ENCODE measurements around the gene HS3ST3A1.

HS3ST3A1 gene

DNA sequence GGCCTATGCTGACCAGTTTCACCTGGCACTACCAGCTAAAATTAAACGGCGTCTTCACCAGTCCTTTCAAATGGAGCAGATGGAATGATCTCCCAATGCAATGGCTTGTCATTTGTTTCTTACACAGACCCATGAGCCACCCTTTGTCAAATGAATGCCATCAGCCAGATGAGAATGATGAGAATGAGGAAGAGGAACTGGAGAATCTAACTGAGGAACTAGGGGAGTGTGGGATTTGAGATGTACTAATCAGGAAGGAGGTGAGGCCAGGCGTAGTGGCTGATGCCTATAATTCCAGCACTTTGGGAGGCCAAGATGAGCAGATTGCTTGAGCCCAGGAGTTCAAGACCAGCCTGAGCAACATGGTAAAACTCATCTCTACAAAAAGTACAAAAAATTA is 116.4 kb downstream of the HS3ST3A1 start:
- DNase-seq: no peak

DNA sequence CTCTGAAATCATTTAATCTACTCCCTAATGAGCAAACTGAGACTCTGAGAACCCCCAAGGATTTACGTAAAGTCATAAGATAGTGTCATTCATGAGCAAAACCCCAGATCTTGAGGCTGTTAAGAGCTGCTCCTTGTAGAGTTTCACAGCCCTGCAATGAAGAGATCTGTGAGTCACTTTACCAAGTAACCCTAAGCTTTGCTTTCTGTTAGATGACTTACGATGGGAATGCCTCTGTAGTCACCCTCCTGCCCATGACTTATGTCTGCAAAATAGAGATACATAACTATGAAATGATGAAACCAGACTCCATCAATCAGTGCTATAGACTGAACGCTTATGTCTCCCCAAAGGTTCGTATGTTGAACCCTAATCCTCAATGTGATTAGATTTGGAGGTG is 117.7 kb downstream of the HS3ST3A1 start:
- DNase-seq: no peak

- DNase-seq: no peak
Measured at GRCh38 chr17:13480877-13481276, 120.9 kb downstream of the HS3ST3A1 start.

DNA sequence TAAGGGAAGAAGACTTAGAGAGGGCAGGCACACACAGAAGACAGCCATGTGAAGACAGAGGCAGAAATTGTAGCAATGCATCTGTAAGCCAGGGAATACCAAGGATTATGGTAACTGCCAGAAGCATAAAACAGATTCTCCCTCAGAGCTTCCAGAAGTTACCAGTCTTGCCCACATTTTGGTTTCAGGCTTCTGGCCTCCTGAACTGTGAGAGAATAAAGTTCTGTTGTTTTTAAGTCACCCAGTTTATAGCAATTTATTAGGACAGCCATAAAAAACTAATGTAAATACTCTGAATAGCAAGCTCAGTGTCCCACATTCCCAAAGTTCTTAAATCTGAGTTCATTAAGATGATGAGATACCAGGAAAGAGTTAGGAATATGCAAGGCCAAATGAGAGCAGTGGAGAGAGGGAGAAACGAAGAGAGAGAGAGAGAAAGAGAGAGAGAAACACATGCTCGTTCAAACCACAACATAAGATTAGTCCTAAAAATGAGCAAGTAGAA is 123.4 kb downstream of the HS3ST3A1 start:
- DNase-seq: no peak

- no peak for DNase-seq
Measured at GRCh38 chr17:13477180-13477611, 124.5 kb downstream of the HS3ST3A1 start.

GRCh38 chr17:13476720-13477119 is 125.0 kb downstream of the HS3ST3A1 start:
- DNase-seq: no peak

DNA sequence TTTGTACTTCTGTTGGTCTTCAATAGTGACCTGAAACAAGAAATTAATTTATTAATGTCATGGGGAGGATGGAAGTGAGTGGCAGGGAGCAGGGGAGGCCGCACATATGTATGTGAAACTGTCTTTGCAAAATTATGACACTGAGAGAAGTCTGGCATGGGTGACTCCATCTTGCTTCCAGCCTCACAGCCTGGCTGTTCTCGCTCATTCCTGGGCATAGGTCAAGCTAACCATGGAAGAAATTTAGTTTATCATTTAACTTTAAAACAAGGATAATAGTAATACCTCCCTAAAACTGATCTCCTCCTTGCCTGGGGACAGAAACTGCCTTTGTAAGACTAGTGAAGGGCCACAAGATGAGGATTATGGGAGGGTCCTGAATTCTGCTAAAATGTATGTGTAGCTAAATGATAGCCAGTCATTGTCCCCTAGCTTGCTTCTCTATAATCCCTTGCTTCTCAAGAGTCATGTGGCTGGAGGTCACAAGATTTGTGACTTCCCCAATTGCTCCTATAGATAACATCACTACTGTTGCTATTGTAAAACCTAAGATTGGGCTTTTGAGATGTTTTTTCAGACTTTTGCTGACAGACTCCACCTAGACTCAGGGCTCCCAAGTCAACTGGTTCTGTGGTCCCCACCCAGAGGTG is 126.0 kb downstream of the HS3ST3A1 start:
- DNase-seq: no peak

DNA sequence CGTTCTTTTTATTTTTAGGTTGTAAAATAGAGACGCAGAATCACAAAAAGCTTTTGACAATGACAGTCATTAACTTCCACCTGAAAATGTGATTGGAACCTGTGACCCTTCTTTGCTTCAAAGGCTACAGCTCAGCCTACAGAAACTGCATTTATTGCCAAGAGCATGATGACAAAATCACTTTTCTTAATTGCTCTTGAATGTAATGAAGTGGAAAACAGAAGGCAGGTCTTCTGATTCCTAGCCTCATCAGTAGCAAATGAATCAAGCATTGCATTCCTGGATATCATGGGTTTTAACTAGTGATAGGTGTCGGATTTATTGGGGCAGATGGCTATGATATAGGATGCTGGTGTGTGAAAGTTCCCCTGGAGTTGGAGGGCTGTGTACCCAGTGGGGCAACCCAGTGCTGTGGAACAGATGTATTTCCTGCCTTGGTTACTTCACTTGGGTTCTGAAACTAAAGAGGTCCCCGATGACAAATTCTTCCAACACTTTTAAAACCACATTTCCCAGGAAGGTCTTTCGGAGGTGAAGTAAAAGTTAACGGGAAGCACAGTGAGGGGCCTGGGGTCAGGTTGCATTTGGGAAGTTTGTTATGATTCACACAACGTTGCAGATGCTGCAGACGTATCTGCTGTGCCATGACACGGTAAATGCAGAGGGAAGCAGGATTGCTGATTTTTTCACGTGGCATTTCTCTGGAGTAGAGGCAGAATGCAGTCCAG is 127.5 kb downstream of the HS3ST3A1 start:
- no peak for DNase-seq

- no peak for DNase-seq
Measured at GRCh38 chr17:13465678-13466077, 136.1 kb downstream of the HS3ST3A1 start.

GRCh38 chr17:13462673-13463124 is 139.0 kb downstream of the HS3ST3A1 start:
- DNase-seq: no peak

- DNase-seq: no peak
Measured at GRCh38 chr17:13462146-13462545, 139.6 kb downstream of the HS3ST3A1 start.

DNA sequence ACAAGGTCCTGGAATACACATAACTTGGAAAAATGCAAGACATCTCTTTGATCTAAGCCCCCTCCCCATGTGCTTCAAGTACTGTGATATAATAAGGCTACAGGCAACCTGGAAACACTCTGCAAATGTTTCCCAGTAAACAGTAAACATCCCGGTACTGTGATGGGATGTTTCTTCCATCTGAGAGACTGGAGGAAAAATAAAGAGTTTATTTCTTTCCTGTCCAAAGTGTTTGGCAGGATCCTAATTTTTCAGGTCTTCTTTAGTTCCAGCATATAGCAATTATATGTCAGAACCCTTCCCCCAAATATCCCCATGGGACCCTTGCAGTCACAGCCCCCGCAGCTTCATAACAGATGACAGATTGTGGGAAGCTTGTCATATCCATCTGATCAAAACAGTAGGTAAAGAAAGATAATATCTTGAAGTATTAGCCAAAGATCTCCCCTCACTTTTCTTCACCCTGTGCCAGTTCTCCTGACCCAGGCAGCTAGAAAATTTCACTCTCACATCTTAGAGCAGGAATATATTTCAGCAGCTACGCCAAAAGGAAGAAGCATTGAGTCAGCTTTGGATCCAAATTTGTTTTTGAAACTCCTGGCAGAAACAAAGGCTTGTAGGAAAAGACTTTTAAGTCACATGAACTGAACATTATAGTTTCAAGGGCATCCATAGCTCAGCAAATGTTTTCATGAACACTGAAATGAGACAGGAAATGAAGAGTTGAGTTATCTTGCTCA is 141.3 kb downstream of the HS3ST3A1 start:
- DNase-seq: no peak

- no peak for DNase-seq
Measured at GRCh38 chr17:13457783-13458182, 143.9 kb downstream of the HS3ST3A1 start.
